Fibroblast of the aortic adventitia (primary cell): ENCODE data around the gene B3GNT2. TPM values are rescaled to one million over a fixed set of nuclear protein-coding genes. Genes with fewer than 3 reads are reported as not detected.

Experiments
- DNase-seq: peaks from one replicate; pipeline ENCODE4 v3.0.0-alpha.2; 2010; ENCODE audit warnings: low read depth
- H3K4me3 ChIP-seq: 2 replicates; pipeline ENCODE4 v1.5.1; 2011; ENCODE audit warnings: low read depth, mild to moderate bottlenecking, control low read depth, low read length, moderate library complexity
- CTCF ChIP-seq: IDR thresholded peaks from 2 replicates; pipeline ENCODE4 v1.5.1; 2011; ENCODE audit warnings: mild to moderate bottlenecking, low read length, control low read depth, inconsistent platforms; ENCODE audit not compliant: insufficient read depth
- total RNA-seq: library from RNA; depleted of rRNA; stranded (reverse); fragments of >200 nt; gene quantifications from 2 replicates; pipeline ENCODE4 v1.2.3, GENCODE V29; 2012; ENCODE audit warnings: low replicate concordance

Gene B3GNT2
- total RNA-seq, 1 donor, result 14.2 TPM

- TF ChIP-seq CTCF, result no peak
- no peak overlapping the region for H3K4me3 ChIP-seq
- DNase-seq, result no peak
Observed at GRCh38 chr2:62206024-62206423, 10.1 kb downstream of the B3GNT2 start.

GRCh38 chr2:62207491-62207890, 11.6 kb downstream of the B3GNT2 start:
- DNase-seq, result no peak
- TF ChIP-seq CTCF, result no peak
- H3K4me3 ChIP-seq, result no peak overlapping the region

- no peak overlapping the region for H3K4me3 ChIP-seq
- no peak for DNase-seq
- no peak for TF ChIP-seq CTCF
Observed at GRCh38 chr2:62208074-62208757, 12.3 kb downstream of the B3GNT2 start.

GRCh38 chr2:62208758-62209114, 12.8 kb downstream of the B3GNT2 start:
- H3K4me3 ChIP-seq, result no peak overlapping the region
- TF ChIP-seq CTCF, result no peak

GRCh38 chr2:62209427-62209991, 13.6 kb downstream of the B3GNT2 start:
- no peak for TF ChIP-seq CTCF
- H3K4me3 ChIP-seq, result no peak overlapping the region
- DNase-seq, result no peak

More at GRCh38 chr2:62208758-62209114, 12.8 kb downstream of the B3GNT2 start:
- no peak for DNase-seq

- no peak overlapping the region for H3K4me3 ChIP-seq
- TF ChIP-seq CTCF, result no peak
- DNase-seq, result no peak
Observed at GRCh38 chr2:62215306-62216064, 19.6 kb downstream of the B3GNT2 start.
